Measurements from ENCODE around the gene RTN4RL2. TPM values are rescaled to one million over a fixed set of nuclear protein-coding genes. Genes with fewer than 3 reads are reported as not detected.

RTN4RL2 gene
- total and polyA plus RNA-seq, 8 donors, result 0.75 to 8.1 (median 0.78) TPM; not detected in 3

- Histone ChIP-seq H3K27me3 (no peaks in the 10 kb centered on the region), H3K4me1 (peaks cover 0 to 12% (median 9%) of the 10 kb centered on the region in 4 donors), H3K36me3 (peaks cover 23 to 84% (median 76%) of the 10 kb centered on the region in 4 donors), H3K27ac (no peak overlapping the region), H3K4me3 (no peak overlapping the region), H3K9me3 (no peaks in the 10 kb centered on the region)
- DNase-seq, result no peak
- intact Hi-C loops (cut with DNase I; ENCODE audit: low total_unique reads), result loop anchor here (5.0 kb wide), 1 partner anchor 37 kb away; no protein-coding TSS in a partner anchor
- TF ChIP-seq POLR2AphosphoS5 (IDR thresholded peaks at IDR 0.05) (no peak), POLR2A (IDR thresholded peaks at IDR 0.05) (no peak), EP300 (IDR thresholded peaks at IDR 0.05) (no peak)
- TF ChIP-seq, protein P1, sequence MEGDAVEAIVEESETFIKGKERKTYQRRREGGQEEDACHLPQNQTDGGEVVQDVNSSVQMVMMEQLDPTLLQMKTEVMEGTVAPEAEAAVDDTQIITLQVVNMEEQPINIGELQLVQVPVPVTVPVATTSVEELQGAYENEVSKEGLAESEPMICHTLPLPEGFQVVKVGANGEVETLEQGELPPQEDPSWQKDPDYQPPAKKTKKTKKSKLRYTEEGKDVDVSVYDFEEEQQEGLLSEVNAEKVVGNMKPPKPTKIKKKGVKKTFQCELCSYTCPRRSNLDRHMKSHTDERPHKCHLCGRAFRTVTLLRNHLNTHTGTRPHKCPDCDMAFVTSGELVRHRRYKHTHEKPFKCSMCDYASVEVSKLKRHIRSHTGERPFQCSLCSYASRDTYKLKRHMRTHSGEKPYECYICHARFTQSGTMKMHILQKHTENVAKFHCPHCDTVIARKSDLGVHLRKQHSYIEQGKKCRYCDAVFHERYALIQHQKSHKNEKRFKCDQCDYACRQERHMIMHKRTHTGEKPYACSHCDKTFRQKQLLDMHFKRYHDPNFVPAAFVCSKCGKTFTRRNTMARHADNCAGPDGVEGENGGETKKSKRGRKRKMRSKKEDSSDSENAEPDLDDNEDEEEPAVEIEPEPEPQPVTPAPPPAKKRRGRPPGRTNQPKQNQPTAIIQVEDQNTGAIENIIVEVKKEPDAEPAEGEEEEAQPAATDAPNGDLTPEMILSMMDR (IDR thresholded peaks at IDR 0.05), result no peak
- 91 to 95% (median 93%) methylated on average over 9 of the region's 9 CpGs for WGBS, 5 donors
Observed at GRCh38 chr11:57490456-57491248, 30.3 kb downstream of the RTN4RL2 start.

DNA sequence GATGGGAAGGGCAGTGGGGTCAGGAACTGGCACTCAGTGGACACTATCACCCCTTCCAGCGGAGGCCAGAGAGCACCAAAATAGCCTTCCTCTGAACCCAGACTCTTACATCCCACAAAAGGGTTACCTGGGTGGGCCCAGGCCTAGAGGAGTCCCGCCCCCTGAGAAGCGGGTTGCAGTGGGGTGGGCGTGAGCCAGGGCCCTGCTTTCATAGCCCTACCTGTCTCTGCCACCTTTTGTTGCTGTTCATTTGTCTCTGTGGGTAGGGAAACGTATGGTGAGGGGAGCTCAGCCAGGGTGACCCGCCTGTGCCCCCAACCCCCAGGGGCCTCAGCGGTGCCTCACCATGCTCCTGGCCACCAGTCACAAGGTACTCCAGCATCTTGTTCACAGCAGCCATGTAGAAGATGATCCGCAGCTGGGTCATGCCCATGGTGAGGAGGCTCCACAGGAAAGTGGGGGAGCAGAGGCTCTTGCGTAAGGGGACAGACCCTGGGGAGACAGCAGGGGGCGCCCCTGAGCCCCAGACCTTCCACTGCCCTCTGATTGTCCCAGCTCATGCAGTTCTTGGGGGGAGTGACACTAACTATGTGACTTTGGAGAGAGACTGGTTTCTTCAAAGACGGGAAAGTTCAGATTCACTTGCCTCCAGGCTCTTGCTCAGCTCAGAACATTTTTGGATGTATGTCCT is 31.2 kb downstream of the RTN4RL2 start:
- DNase-seq, result peak in 1 of 2 donors; percentile 50
- H3K27me3 ChIP-seq, result no peaks in the 10 kb centered on the region
- 81 to 86% (median 82%) methylated on average over 8 to 11 of the region's 11 CpGs for WGBS, 5 donors
- H3K27ac ChIP-seq, result no peak overlapping the region
- peaks cover 0 to 20% (median 12%) of the 10 kb centered on the region in 4 donors for H3K4me1 ChIP-seq
- intact Hi-C loops (cut with DNase I; ENCODE audit: low total_unique reads), result loop anchor here (5.0 kb wide), 1 partner anchor 36 kb away; no protein-coding TSS in a partner anchor
- no peak overlapping the region for H3K4me3 ChIP-seq
- no peaks in the 10 kb centered on the region for H3K9me3 ChIP-seq
- peaks cover 24 to 82% (median 74%) of the 10 kb centered on the region in 4 donors for H3K36me3 ChIP-seq
- no peak for TF ChIP-seq POLR2A (IDR thresholded peaks at IDR 0.05)
- no peak for TF ChIP-seq POLR2AphosphoS5 (IDR thresholded peaks at IDR 0.05)
- TF ChIP-seq, protein P1 (IDR thresholded peaks at IDR 0.05), result peak in 4 of 7 experiments; percentile 42 to 54 (median 48)

DNA sequence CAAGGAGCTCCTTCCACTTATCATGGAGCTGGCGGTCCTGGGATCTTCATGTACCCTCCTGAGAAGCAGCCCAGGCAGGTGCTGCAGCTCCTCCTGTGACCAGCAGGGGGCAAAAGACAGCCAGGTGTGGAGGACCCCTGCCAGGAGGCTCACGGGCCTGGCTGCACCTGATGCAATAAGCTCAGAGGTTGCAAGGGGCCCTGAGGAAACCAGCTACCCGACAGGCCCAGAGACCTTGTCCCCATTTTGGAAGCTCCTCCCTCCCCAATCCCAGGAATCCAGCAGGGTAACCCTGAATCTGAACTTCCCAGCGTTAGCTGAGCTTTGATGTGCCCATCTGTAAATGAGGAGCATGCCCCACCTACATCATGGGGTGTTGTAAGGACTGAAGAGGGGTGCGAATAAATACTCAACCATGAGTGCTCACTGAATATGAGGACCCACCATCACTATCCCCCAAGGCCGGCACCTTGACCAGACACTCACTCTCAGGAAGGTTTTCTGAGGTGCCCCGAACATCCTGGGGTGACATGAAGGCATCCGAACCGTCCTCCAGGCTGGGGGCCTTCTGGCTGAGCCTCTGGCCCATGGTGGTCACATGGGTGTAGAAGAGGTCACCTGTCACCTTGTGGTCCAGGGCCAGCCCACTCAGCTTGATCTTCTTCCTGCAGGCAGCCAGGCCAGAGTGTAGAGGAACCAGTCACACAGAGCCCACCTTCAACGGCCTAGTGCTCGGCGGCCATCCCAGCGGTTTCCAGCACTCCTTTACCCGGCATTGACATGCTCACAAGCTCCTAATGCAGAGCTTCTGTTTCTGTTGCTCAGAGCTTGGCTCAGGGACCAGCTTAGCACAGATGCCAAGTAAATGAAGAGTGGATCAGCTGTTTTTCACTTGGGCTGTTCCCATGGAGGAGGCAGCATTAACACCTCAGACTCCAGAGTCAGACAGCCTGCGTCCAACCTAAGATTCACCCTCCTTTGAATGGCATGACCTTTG is 33.5 kb downstream of the RTN4RL2 start:
- WGBS, 5 donors, result 63 to 75% (median 70%) methylated on average over 11 to 15 of the region's 15 CpGs
- DNase-seq, result peak; percentile 83 to 85
- TF ChIP-seq, protein P1 (IDR thresholded peaks at IDR 0.05), result peak in 5 of 7 experiments; percentile 82 to 97 (median 91)
- no peak for TF ChIP-seq EP300 (IDR thresholded peaks at IDR 0.05)
- Histone ChIP-seq H3K9me3 (no peaks in the 10 kb centered on the region), H3K4me1 (peaks cover 5 to 42% (median 25%) of the 10 kb centered on the region in 4 donors), H3K27ac (no peak overlapping the region), H3K27me3 (no peaks in the 10 kb centered on the region), H3K36me3 (peaks cover 11 to 70% (median 56%) of the 10 kb centered on the region in 4 donors), H3K4me3 (no peak overlapping the region)
- intact Hi-C loops (cut with DNase I; ENCODE audit: low total_unique reads), result loop anchor here (5.0 kb wide), 1 partner anchor 33 kb away; no protein-coding TSS in a partner anchor

Data from stomach (tissue), 9 donors.